KOPT-K1 (cell line): ENCODE data around the gene PSMA4.

ENCODE experiments used
- H3K27ac ChIP-seq: fragments of 200-600 bp; sonication (generic); 2 replicates; pipeline ENCODE4 v1.5.1; 2016; ENCODE audit warnings: antibody characterized with exemption, mild to moderate bottlenecking, low read depth, low read length; ENCODE audit not compliant: poor library complexity, severe bottlenecking
- H3K36me3 ChIP-seq: fragments of 200-600 bp; sonication (generic); 2 replicates; pipeline ENCODE4 v1.5.1; 2017; ENCODE audit warnings: antibody characterized with exemption, mild to moderate bottlenecking, low read length, moderate library complexity; ENCODE audit not compliant: insufficient read depth
- H3K9me3 ChIP-seq: fragments of 200-600 bp; sonication (generic); 2 replicates; pipeline ENCODE4 v1.5.1; 2017; ENCODE audit warnings: antibody characterized with exemption, low read length, mild to moderate bottlenecking; ENCODE audit not compliant: insufficient read depth, poor library complexity, severe bottlenecking

The PSMA4 gene

GRCh38 chr15:78567531-78567930, 27.3 kb downstream of the PSMA4 start:
- Histone ChIP-seq H3K27ac (no peak overlapping the region), H3K36me3 (no peaks in the 10 kb centered on the region), H3K9me3 (no peaks in the 10 kb centered on the region)

GRCh38 chr15:78570710-78571109, 30.5 kb downstream of the PSMA4 start:
- no peaks in the 10 kb centered on the region for H3K9me3 ChIP-seq
- no peaks in the 10 kb centered on the region for H3K36me3 ChIP-seq
- H3K27ac ChIP-seq = no peak overlapping the region

GRCh38 chr15:78571382-78571781, 31.1 kb downstream of the PSMA4 start:
- H3K27ac ChIP-seq = no peak overlapping the region
- no peaks in the 10 kb centered on the region for H3K9me3 ChIP-seq
- no peaks in the 10 kb centered on the region for H3K36me3 ChIP-seq

- Histone ChIP-seq H3K9me3 (no peaks in the 10 kb centered on the region), H3K27ac (no peak overlapping the region), H3K36me3 (no peaks in the 10 kb centered on the region)
These were observed 33.2 kb downstream of the PSMA4 start for GRCh38 chr15:78573416-78573815.

- no peak overlapping the region for H3K27ac ChIP-seq
- H3K36me3 ChIP-seq = no peaks in the 10 kb centered on the region
- H3K9me3 ChIP-seq = no peaks in the 10 kb centered on the region
These were observed 34.7 kb downstream of the PSMA4 start for GRCh38 chr15:78574944-78575343.

GRCh38 chr15:78597583-78597982, 57.3 kb downstream of the PSMA4 start:
- H3K27ac ChIP-seq = no peak overlapping the region
- peaks cover 12% of the 10 kb centered on the region; the same call in 1 of the 2 replicates for H3K36me3 ChIP-seq
- no peaks in the 10 kb centered on the region for H3K9me3 ChIP-seq

- no peaks in the 10 kb centered on the region for H3K9me3 ChIP-seq
- no peak overlapping the region for H3K27ac ChIP-seq
- H3K36me3 ChIP-seq = peaks cover 9% of the 10 kb centered on the region; the same call in 1 of the 2 replicates
These were observed 58.1 kb downstream of the PSMA4 start for GRCh38 chr15:78598348-78598747.

- Histone ChIP-seq H3K36me3 (0 out of 2 replicates have a peak, but pooled peaks cover under 1% of the 10 kb centered on the region), H3K9me3 (no peaks in the 10 kb centered on the region), H3K27ac (no peak overlapping the region)
These were observed 58.9 kb downstream of the PSMA4 start for GRCh38 chr15:78599189-78599588.
